OCI-M2 (cell line): ENCODE measurements around the gene SLC35E3.
"Not testable (repeated sequence)": the region's sequence is repeated elsewhere in the genome, so short reads cannot be mapped to it uniquely, and the experiment has no call there.

ENCODE experiments used
- DNase-seq: peaks from one replicate; lab custom pipeline; 2025; ENCODE audit not compliant: unreplicated experiment; lab: John Stamatoyannopoulos, UW

The SLC35E3 gene

GRCh38 chr12:68811573-68811972 lies 65.6 kb downstream of the SLC35E3 start:
- DNase-seq, result not testable (repeated sequence)

- no peak for DNase-seq
Observed at GRCh38 chr12:68812553-68813241, 66.7 kb downstream of the SLC35E3 start.

DNA sequence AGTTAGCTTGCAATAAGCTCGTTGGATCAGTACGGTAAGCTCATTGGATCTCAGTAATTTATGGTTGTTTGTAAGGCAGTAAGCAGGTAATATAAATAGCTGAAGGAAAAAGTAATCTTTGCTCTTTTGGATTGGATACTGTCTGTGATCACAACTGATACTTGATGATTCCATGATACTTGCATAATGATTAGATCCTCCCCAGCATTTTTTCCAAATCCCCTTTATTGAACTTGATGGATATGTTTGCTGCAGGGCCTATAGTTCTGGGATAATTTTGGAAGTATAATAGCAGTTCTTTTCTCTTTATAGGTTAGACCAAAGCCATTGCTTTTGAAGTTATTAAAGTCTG lies 67.2 kb downstream of the SLC35E3 start:
- no peak for DNase-seq

GRCh38 chr12:68814490-68815231 lies 68.7 kb downstream of the SLC35E3 start:
- DNase-seq, result no peak

GRCh38 chr12:68815232-68815927 lies 69.4 kb downstream of the SLC35E3 start:
- DNase-seq, result no peak

GRCh38 chr12:68815928-68816800 lies 70.2 kb downstream of the SLC35E3 start:
- DNase-seq, result no peak

DNA sequence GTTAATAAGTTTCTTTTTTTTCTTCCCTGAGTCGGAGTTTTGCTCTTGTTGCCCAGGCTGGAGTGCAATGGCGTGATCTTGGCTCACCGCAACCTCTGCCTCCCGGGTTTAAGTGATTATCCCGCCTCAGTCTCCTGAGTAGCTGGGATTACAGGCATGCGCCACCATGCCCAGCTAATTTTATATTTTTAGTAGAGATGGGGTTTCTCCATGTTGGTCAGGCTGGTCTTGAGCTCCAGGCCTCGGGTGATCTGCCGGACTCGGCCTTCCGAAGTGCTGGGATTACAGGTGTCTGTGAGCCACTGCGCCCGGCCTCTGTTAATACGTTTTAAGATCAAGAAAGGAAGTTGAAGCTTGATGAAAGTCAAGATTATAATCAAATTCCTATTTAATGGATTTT lies 73.5 kb downstream of the SLC35E3 start:
- DNase-seq, result not testable (repeated sequence)

- DNase-seq, result no peak
Observed at GRCh38 chr12:68821357-68822188, 75.6 kb downstream of the SLC35E3 start.

- no peak for DNase-seq
Observed at GRCh38 chr12:68823696-68824095, 77.7 kb downstream of the SLC35E3 start.

- no peak for DNase-seq
Observed at GRCh38 chr12:68824131-68824530, 78.2 kb downstream of the SLC35E3 start.

DNA sequence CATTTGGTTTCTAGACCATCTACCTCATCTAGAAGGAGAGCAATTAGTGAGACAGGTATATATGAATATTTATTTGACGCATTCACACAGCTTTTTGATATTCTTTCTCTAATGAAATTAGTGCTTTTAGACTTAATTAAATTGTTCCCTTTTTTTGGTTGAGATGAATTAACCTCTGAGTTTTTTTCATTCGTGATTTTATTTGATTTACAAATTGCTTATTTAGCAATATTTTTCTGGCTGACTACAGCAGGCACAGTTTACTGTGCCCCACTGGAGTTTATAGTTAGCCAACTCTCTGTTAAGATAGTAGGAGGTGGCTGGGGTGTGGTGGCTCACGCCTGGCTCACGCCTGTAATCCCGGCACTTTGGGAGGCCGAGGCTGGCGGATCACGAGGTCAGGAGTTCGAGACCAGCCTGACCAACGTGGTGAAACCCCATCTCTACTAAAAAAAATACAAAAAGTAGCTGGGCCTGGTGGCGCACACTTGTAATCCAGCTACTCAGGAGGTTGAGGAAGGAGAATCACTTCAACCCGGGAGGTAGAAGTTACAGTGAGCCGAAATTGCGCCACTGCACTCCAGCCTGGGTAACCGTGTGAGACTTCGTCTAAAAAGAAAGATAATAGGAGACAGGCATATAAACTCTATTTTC lies 78.7 kb downstream of the SLC35E3 start:
- no peak for DNase-seq

DNA sequence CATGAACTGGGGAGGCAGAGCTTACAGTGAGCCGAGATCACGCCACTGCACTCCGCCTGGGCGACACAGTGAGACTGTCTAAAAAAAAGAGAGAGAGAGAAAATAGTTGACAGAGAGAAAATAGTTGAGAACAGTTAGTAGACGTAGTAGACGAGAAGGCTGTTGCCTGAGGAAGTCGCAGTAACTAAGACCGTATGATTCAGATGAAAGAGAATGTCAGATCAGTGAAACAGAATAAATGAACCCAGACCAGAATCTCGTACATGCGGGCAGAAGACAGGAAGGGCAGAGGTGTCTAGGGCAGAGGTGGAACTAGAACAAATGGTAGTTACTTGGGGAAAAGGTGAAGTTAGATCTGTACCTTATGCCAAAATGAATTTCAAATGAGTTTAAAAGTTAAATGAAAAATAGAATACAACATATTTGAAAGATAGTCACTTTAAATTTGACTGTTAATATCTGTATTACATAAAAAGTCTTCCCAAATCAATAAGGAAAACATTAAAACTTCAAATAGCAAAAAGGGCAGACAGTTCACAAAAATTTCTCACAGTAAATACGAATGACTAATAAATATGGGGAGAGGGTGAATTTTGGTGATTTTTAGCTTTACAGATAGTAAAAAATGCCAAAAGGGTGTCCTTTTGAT lies 79.7 kb downstream of the SLC35E3 start:
- no peak for DNase-seq

DNA sequence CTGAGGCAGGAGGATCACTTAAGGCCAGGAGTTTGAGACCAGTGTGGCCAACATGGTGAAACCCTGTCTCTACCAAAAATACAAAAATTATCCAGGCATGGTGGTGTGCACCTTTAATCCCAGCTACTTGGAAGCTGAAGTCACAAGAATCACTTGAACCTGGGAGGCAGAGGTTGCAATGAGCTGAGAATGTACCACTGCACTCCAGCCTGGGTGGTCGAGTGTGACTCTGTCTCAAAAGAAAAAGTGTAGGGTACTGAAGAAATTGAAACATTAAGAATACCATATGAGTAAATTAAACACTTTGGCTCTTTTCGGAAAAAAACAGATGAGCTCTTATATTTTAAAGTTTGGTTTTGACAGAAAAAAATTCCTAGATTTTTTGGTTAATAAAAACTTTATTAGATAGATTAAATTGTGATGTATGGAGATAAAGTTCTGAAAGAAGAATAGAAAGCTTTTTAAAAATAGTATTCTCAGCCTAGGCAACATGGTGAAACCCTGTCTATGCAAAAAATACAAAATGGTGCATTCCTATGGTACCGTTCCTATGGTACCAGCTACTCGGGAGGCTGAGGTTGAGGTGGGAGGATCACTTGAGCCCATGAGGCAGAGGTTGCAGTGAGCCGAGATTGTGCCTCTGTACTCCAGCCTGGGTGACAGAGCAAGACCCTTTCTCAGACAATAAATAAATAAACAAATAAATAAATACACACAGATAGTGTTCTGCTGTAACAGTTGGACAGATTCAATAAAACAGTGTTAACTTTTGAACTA lies 82.1 kb downstream of the SLC35E3 start:
- no peak for DNase-seq

DNA sequence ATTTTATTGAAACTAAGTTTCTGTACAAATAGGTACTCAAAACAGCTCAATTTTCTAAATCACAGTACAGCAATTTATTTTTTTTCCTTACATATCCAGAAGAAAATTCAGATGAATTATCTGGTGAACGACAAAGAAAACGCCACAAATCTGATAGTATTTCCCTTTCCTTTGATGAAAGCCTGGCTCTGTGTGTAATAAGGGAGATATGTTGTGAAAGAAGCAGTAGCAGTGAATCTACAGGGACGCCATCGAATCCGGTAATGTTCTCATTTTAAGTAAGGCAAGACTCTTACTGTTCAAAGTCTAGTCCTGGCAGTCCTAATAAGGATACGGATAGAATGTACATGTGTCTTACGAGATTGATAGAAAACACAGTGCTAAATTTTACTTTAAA lies 82.7 kb downstream of the SLC35E3 start:
- no peak for DNase-seq
